CD4-positive, CD25-positive, alpha-beta regulatory T cell (primary cell): ENCODE measurements around the gene AHCY. TPM values are rescaled to one million over a fixed set of nuclear protein-coding genes. Genes with fewer than 3 reads are reported as not detected.
"Not testable (repeated sequence)": the region's sequence is repeated elsewhere in the genome, so short reads cannot be mapped to it uniquely, and the experiment has no call there.

Experiments used
- ATAC-seq, 2 donors: fragments of 150-1000 bp; cut with Tn5 transposase; one replicate each; pipeline ENCODE4 v1.10.0; 2021; ENCODE audit warnings: low read depth in 2 of 2, moderate number of reproducible peaks in 2 of 2, moderate library complexity in 1 of 2
- DNase-seq, 3 donors: peaks; one replicate each; pipeline versions ENCODE4 v3.0.0 to v3.0.0-alpha.2; 2012 to 2022; ENCODE audit warnings: mixed read lengths in 1 of 3
- H3K27ac ChIP-seq: one replicate; pipeline ENCODE4 v1.7.0; 2013; ENCODE audit warnings: mild to moderate bottlenecking, low read length; ENCODE audit not compliant: insufficient read depth, poor library complexity, severe bottlenecking
- H3K27me3 ChIP-seq: one replicate; pipeline ENCODE4 v1.7.0; 2013; ENCODE audit warnings: low read length; ENCODE audit not compliant: control insufficient read depth, insufficient read depth
- H3K36me3 ChIP-seq: one replicate; pipeline ENCODE4 v1.7.0; 2013; ENCODE audit warnings: mild to moderate bottlenecking, low read length, moderate library complexity; ENCODE audit not compliant: control insufficient read depth, insufficient read depth
- H3K4me1 ChIP-seq: 2 replicates; pipeline ENCODE4 v1.7.0; 2013; ENCODE audit warnings: mild to moderate bottlenecking, low read length; ENCODE audit not compliant: insufficient read depth, control insufficient read depth, poor library complexity, severe bottlenecking
- H3K4me3 ChIP-seq: one replicate; pipeline ENCODE4 v1.7.0; 2013; ENCODE audit warnings: low read depth, mild to moderate bottlenecking, low read length, moderate library complexity
- H3K9me3 ChIP-seq, 2 experiments: 1 replicate in 1 of 2; 2 replicates in 1 of 2; pipeline ENCODE4 v1.7.0; 2013; ENCODE audit warnings: low read length in 2 of 2, mild to moderate bottlenecking in 1 of 2, moderate library complexity in 1 of 2; ENCODE audit not compliant: control insufficient read depth in 2 of 2
- H3K27ac Mint-ChIP-seq, 3 donors: one replicate each; pipeline ENCODE4 v1.8.0; 2020 to 2022; ENCODE audit warnings: mild to moderate bottlenecking in 3 of 3, mixed read lengths in 3 of 3, moderate library complexity in 2 of 3
- H3K27me3 Mint-ChIP-seq: one replicate; pipeline ENCODE4 v1.8.0; 2022; ENCODE audit warnings: mild to moderate bottlenecking, mixed read lengths
- H3K36me3 Mint-ChIP-seq: one replicate; pipeline ENCODE4 v1.8.0; 2020; ENCODE audit warnings: mixed read lengths
- H3K4me1 Mint-ChIP-seq, 4 donors: one replicate each; pipeline ENCODE4 v1.8.0; 2020 to 2022; ENCODE audit warnings: mixed read lengths in 4 of 4, mild to moderate bottlenecking in 1 of 4
- H3K4me3 Mint-ChIP-seq, 4 donors: one replicate each; pipeline ENCODE4 v1.8.0; 2020 to 2022; ENCODE audit warnings: mild to moderate bottlenecking in 4 of 4, mixed read lengths in 4 of 4, moderate library complexity in 3 of 4
- H3K9me3 Mint-ChIP-seq, 7 donors: one replicate each; pipeline ENCODE4 v1.8.0; 2020 to 2022; ENCODE audit warnings: mixed read lengths in 7 of 7, mild to moderate bottlenecking in 3 of 7, moderate library complexity in 2 of 7
- polyA plus RNA-seq, 4 donors: library from polyadenylated mRNA; unstranded; fragments of 300-500 nt; fragmentation: Illumina TruSeq; gene quantifications; one replicate each; pipeline ENCODE4 v1.2.3, GENCODE V29; 2021
- total RNA-seq: library from RNA; stranded (reverse); gene quantifications from one replicate; pipeline ENCODE4 v1.2.3, GENCODE V29; 2022

Gene AHCY
- total and polyA plus RNA-seq, 5 donors from 2014 or later = 15.4 to 30.4 (median 25.8) TPM

- Mint-ChIP-seq H3K27ac (no peak overlapping the region), H3K36me3 (peaks cover 6% of the 10 kb centered on the region), H3K9me3 (no peaks in the 10 kb centered on the region), H3K4me1 (peaks cover 4 to 26% (median 10%) of the 10 kb centered on the region in 4 donors), H3K4me3 (no peak overlapping the region), H3K27me3 (peaks cover 6% of the 10 kb centered on the region)
- Histone ChIP-seq H3K4me1 (peaks cover 19% of the 10 kb centered on the region), H3K27ac (no peak overlapping the region), H3K4me3 (no peak overlapping the region), H3K36me3 (no peaks in the 10 kb centered on the region), H3K9me3 (no peaks in the 10 kb centered on the region), H3K27me3 (no peaks in the 10 kb centered on the region)
- no peak for DNase-seq
- ATAC-seq = no peak
These were observed 3.4 kb downstream of the AHCY start for GRCh38 chr20:34299556-34300255.

- not testable (repeated sequence) for H3K9me3 Mint-ChIP-seq, H3K4me3 Mint-ChIP-seq, H3K36me3 ChIP-seq, DNase-seq, ATAC-seq, H3K9me3 ChIP-seq, H3K27me3 ChIP-seq, H3K27ac ChIP-seq, H3K27me3 Mint-ChIP-seq, H3K4me3 ChIP-seq, H3K27ac Mint-ChIP-seq
- H3K4me1 Mint-ChIP-seq = peaks cover 0 to 23% (median 6%) of the 10 kb centered on the region in 4 donors
- H3K36me3 Mint-ChIP-seq = peaks cover 18% of the 10 kb centered on the region
- H3K4me1 ChIP-seq = peaks cover 12% of the 10 kb centered on the region
These were observed 4.8 kb downstream of the AHCY start for GRCh38 chr20:34298294-34298784.

GRCh38 chr20:34296468-34296867 lies 6.7 kb downstream of the AHCY start:
- ATAC-seq (no peak), DNase-seq (no peak)
- H3K27me3 ChIP-seq = no peaks in the 10 kb centered on the region
- no peaks in the 10 kb centered on the region for H3K27me3 Mint-ChIP-seq
- H3K9me3 ChIP-seq = no peaks in the 10 kb centered on the region
- H3K4me1 Mint-ChIP-seq = peaks cover 0 to 9% (median 2%) of the 10 kb centered on the region in 4 donors
- peaks cover under 1% of the 10 kb centered on the region for H3K4me1 ChIP-seq
- H3K27ac ChIP-seq = no peak overlapping the region
- H3K9me3 Mint-ChIP-seq = no peaks in the 10 kb centered on the region
- H3K4me3 Mint-ChIP-seq = no peak overlapping the region
- H3K36me3 Mint-ChIP-seq = peaks cover 31% of the 10 kb centered on the region
- H3K4me3 ChIP-seq = no peak overlapping the region
- peaks cover 11% of the 10 kb centered on the region for H3K36me3 ChIP-seq
- H3K27ac Mint-ChIP-seq = no peak overlapping the region

GRCh38 chr20:34295284-34295683 lies 7.9 kb downstream of the AHCY start:
- Mint-ChIP-seq H3K27me3 (no peaks in the 10 kb centered on the region), H3K4me1 (peaks cover 0 to 5% (median under 1%) of the 10 kb centered on the region in 4 donors), H3K4me3 (no peak overlapping the region), H3K27ac (peak overlapping the region in 1 of 3 donors; percentile 41), H3K36me3 (peaks cover 39% of the 10 kb centered on the region), H3K9me3 (no peaks in the 10 kb centered on the region)
- Histone ChIP-seq H3K27me3 (no peaks in the 10 kb centered on the region), H3K36me3 (peaks cover 20% of the 10 kb centered on the region), H3K27ac (no peak overlapping the region), H3K4me3 (no peak overlapping the region), H3K9me3 (no peaks in the 10 kb centered on the region), H3K4me1 (no peaks in the 10 kb centered on the region)
- ATAC-seq (no peak), DNase-seq (no peak)

GRCh38 chr20:34294563-34294962 lies 8.6 kb downstream of the AHCY start:
- H3K9me3 Mint-ChIP-seq = no peaks in the 10 kb centered on the region
- H3K4me3 Mint-ChIP-seq = no peak overlapping the region
- peaks cover 45% of the 10 kb centered on the region for H3K36me3 Mint-ChIP-seq
- Histone ChIP-seq H3K4me3 (no peak overlapping the region), H3K4me1 (no peaks in the 10 kb centered on the region), H3K27ac (no peak overlapping the region), H3K27me3 (no peaks in the 10 kb centered on the region), H3K36me3 (peaks cover 26% of the 10 kb centered on the region), H3K9me3 (no peaks in the 10 kb centered on the region)
- DNase-seq (no peak), ATAC-seq (no peak)
- peaks cover 0 to 5% (median under 1%) of the 10 kb centered on the region in 4 donors for H3K4me1 Mint-ChIP-seq
- H3K27me3 Mint-ChIP-seq = no peaks in the 10 kb centered on the region
- H3K27ac Mint-ChIP-seq = peak overlapping the region in 2 of 3 donors; percentile 17 to 44

GRCh38 chr20:34293589-34293988 lies 9.6 kb downstream of the AHCY start:
- peaks cover 26% of the 10 kb centered on the region for H3K36me3 ChIP-seq
- no peak overlapping the region for H3K27ac ChIP-seq
- H3K4me3 ChIP-seq = no peak overlapping the region
- peaks cover 45% of the 10 kb centered on the region for H3K36me3 Mint-ChIP-seq
- H3K4me1 ChIP-seq = no peaks in the 10 kb centered on the region
- ATAC-seq (no peak), DNase-seq (no peak)
- no peaks in the 10 kb centered on the region for H3K27me3 Mint-ChIP-seq
- no peaks in the 10 kb centered on the region for H3K9me3 Mint-ChIP-seq
- H3K9me3 ChIP-seq = no peaks in the 10 kb centered on the region
- no peaks in the 10 kb centered on the region for H3K27me3 ChIP-seq
- no peak overlapping the region for H3K27ac Mint-ChIP-seq
- H3K4me1 Mint-ChIP-seq = peaks cover 0 to 5% (median under 1%) of the 10 kb centered on the region in 4 donors
- H3K4me3 Mint-ChIP-seq = no peak overlapping the region

GRCh38 chr20:34293119-34293518 lies 10.0 kb downstream of the AHCY start:
- Mint-ChIP-seq H3K4me1 (peaks cover 0 to 5% (median under 1%) of the 10 kb centered on the region in 4 donors), H3K36me3 (peaks cover 45% of the 10 kb centered on the region), H3K27me3 (no peaks in the 10 kb centered on the region), H3K4me3 (no peak overlapping the region), H3K9me3 (no peaks in the 10 kb centered on the region), H3K27ac (no peak overlapping the region)
- H3K27ac ChIP-seq = no peak overlapping the region
- H3K27me3 ChIP-seq = no peaks in the 10 kb centered on the region
- DNase-seq = no peak
- no peak for ATAC-seq
- H3K4me1 ChIP-seq = no peaks in the 10 kb centered on the region
- peaks cover 26% of the 10 kb centered on the region for H3K36me3 ChIP-seq
- H3K4me3 ChIP-seq = no peak overlapping the region
- H3K9me3 ChIP-seq = no peaks in the 10 kb centered on the region

- peaks cover 45% of the 10 kb centered on the region for H3K36me3 Mint-ChIP-seq
- no peaks in the 10 kb centered on the region for H3K27me3 Mint-ChIP-seq
- no peak for DNase-seq
- Histone ChIP-seq H3K4me3 (no peak overlapping the region), H3K27ac (no peak overlapping the region), H3K27me3 (no peaks in the 10 kb centered on the region), H3K9me3 (no peaks in the 10 kb centered on the region), H3K4me1 (no peaks in the 10 kb centered on the region), H3K36me3 (peaks cover 29% of the 10 kb centered on the region)
- peaks cover 0 to 5% (median under 1%) of the 10 kb centered on the region in 4 donors for H3K4me1 Mint-ChIP-seq
- ATAC-seq = no peak
- no peak overlapping the region for H3K4me3 Mint-ChIP-seq
- no peaks in the 10 kb centered on the region for H3K9me3 Mint-ChIP-seq
- H3K27ac Mint-ChIP-seq = peak overlapping the region in 1 of 3 donors; percentile 73
These were observed 10.7 kb downstream of the AHCY start for GRCh38 chr20:34292496-34292895.
